Caco-2 (cell line): ENCODE measurements around the gene NKAIN2. TPM values are rescaled to one million over a fixed set of nuclear protein-coding genes. Genes with fewer than 3 reads are reported as not detected.

Experiments used
- BruUV-seq: library from RNA; stranded (reverse); fragments of 400-500 nt; replicated peaks from 2 replicates; lab custom pipeline; 2021; lab: Mats Ljungman, UMichigan
- CTCF ChIA-PET: fragments of 300-600 bp; sonication (Branson Sonifier 250); formaldehyde crosslinking; loops from one replicate; lab custom pipeline; 2022; ENCODE audit warnings: antibody characterized with exemption; lab: Charles Lee
- POLR2A ChIA-PET: fragments of 300-600 bp; sonication (Branson Sonifier 250); formaldehyde crosslinking; loops from one replicate; lab custom pipeline; 2022; ENCODE audit warnings: antibody characterized with exemption; lab: Charles Lee
- DNase-seq, 2 experiments: peaks; one replicate each; pipeline versions ENCODE4 v3.0.0 to v3.0.0-alpha.2; 2020 to 2022
- H3K27me3 ChIP-seq: replicated peaks from 2 replicates; pipeline ENCODE4 v1.6.0; 2011; ENCODE audit warnings: low read length; ENCODE audit not compliant: control insufficient read depth, insufficient read depth
- H3K36me3 ChIP-seq: 2 replicates; pipeline ENCODE4 v1.5.1; 2011; ENCODE audit warnings: low read length; ENCODE audit not compliant: control insufficient read depth, insufficient read depth
- H3K4me1 ChIP-seq: fragments of 250-450 bp; sonication (Bioruptor Pico); 2 replicates; pipeline ENCODE4 v1.5.1; 2020; ENCODE audit warnings: mild to moderate bottlenecking
- H3K4me3 ChIP-seq: 2 replicates; pipeline ENCODE4 v1.5.1; 2011; ENCODE audit warnings: low read depth, mild to moderate bottlenecking, control low read depth, low read length
- H3K9me3 ChIP-seq: fragments of 250-450 bp; sonication (Bioruptor Pico); 2 replicates; pipeline ENCODE4 v1.5.1; 2020; ENCODE audit warnings: mild to moderate bottlenecking, moderate library complexity
- H3K27ac Mint-ChIP-seq: one replicate; pipeline ENCODE4 v1.8.0; 2022; ENCODE audit warnings: mixed read lengths; ENCODE audit not compliant: unreplicated experiment
- H3K27me3 Mint-ChIP-seq: one replicate; pipeline ENCODE4 v1.8.0; 2022; ENCODE audit warnings: mixed read lengths; ENCODE audit not compliant: insufficient read depth, unreplicated experiment
- H3K36me3 Mint-ChIP-seq: one replicate; pipeline ENCODE4 v1.8.0; 2022; ENCODE audit warnings: mild to moderate bottlenecking, mixed read lengths; ENCODE audit not compliant: insufficient read depth, unreplicated experiment
- H3K4me1 Mint-ChIP-seq: one replicate; pipeline ENCODE4 v1.8.0; 2022; ENCODE audit warnings: low read depth, mixed read lengths; ENCODE audit not compliant: unreplicated experiment
- H3K4me3 Mint-ChIP-seq: one replicate; pipeline ENCODE4 v1.8.0; 2022; ENCODE audit warnings: mild to moderate bottlenecking, moderate library complexity, mixed read lengths; ENCODE audit not compliant: unreplicated experiment
- H3K9me3 Mint-ChIP-seq: one replicate; pipeline ENCODE4 v1.8.0; 2022; ENCODE audit warnings: mixed read lengths; ENCODE audit not compliant: unreplicated experiment
- intact Hi-C: fragments of 100-400 bp; cut with micrococcal nuclease; formaldehyde crosslinking; loops from one replicate; pipeline ENCODE4 v1.10.0; 2022; ENCODE audit not compliant: unreplicated experiment
- total RNA-seq: library from RNA; stranded (reverse); gene quantifications from 2 replicates; pipeline ENCODE4 v1.2.3, GENCODE V29; 2022
- TF ChIP-seq, protein P1 (sequence below), 2 experiments: fragments of 200-600 bp in 1 of 2; IDR thresholded peaks; 1 replicate in 1 of 2; 2 replicates in 1 of 2; pipeline versions ENCODE4 v1.5.1 to v1.8.0; 2011 to 2022; ENCODE audit warnings: antibody characterized with exemption in 1 of 2, control low read depth in 1 of 2, inconsistent platforms in 1 of 2, low read depth in 1 of 2, low read length in 1 of 2, mild to moderate bottlenecking in 1 of 2, moderate library complexity in 1 of 2; ENCODE audit not compliant: insufficient read depth in 1 of 2, severe bottlenecking in 1 of 2, unreplicated experiment in 1 of 2

NKAIN2 gene
- total RNA-seq, 1 experiment from 2014 or later, result not detected

DNA sequence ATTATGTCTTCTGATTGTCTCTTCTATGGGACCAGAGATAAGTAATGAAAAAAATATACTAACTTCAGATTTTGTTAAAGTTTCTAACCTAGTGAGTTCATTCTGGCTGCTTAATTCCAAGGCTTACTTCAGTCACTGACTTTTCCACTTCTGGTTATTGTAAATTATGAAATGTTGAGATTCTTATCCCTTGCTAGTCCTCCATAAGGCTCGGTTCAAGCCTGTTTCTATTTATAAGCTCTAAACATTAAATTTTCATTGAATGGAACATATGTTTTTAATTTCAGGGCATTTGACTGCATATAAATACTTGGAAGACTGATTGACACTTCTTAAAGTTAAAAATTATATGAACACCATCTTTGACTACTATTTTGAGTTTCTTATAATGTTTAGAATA, 23.6 kb upstream of the NKAIN2 start:
- Histone ChIP-seq H3K4me3 (no peak overlapping the region), H3K4me1 (no peaks in the 10 kb centered on the region), H3K27me3 (no peaks in the 10 kb centered on the region), H3K36me3 (no peaks in the 10 kb centered on the region), H3K9me3 (no peaks in the 10 kb centered on the region)
- no peaks in the 10 kb centered on the region for H3K9me3 Mint-ChIP-seq
- ChIA-PET POLR2A (no interaction called here), CTCF (no interaction called here)
- no peak for DNase-seq
- H3K27me3 Mint-ChIP-seq, result peaks cover 16% of the 10 kb centered on the region
- TF ChIP-seq, protein P1, sequence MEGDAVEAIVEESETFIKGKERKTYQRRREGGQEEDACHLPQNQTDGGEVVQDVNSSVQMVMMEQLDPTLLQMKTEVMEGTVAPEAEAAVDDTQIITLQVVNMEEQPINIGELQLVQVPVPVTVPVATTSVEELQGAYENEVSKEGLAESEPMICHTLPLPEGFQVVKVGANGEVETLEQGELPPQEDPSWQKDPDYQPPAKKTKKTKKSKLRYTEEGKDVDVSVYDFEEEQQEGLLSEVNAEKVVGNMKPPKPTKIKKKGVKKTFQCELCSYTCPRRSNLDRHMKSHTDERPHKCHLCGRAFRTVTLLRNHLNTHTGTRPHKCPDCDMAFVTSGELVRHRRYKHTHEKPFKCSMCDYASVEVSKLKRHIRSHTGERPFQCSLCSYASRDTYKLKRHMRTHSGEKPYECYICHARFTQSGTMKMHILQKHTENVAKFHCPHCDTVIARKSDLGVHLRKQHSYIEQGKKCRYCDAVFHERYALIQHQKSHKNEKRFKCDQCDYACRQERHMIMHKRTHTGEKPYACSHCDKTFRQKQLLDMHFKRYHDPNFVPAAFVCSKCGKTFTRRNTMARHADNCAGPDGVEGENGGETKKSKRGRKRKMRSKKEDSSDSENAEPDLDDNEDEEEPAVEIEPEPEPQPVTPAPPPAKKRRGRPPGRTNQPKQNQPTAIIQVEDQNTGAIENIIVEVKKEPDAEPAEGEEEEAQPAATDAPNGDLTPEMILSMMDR (IDR thresholded peaks at IDR 0.05; ENCODE audit: insufficient read depth in 1 of 2, low read depth in 1 of 2, low read length in 1 of 2, severe bottlenecking in 1 of 2, unreplicated experiment in 1 of 2), result no peak
- no peak overlapping the region for H3K4me3 Mint-ChIP-seq
- no peaks in the 10 kb centered on the region for H3K36me3 Mint-ChIP-seq
- no peaks in the 10 kb centered on the region for H3K4me1 Mint-ChIP-seq
- no TSS peak for BruUV-seq
- no peak overlapping the region for H3K27ac Mint-ChIP-seq
- intact Hi-C loops, result no loop called here

GRCh38 chr6:123784330-123784729, 19.3 kb upstream of the NKAIN2 start:
- no peaks in the 10 kb centered on the region for H3K36me3 Mint-ChIP-seq
- no peak overlapping the region for H3K27ac Mint-ChIP-seq
- no TSS peak for BruUV-seq
- ChIA-PET CTCF (no interaction called here), POLR2A (no interaction called here)
- H3K27me3 Mint-ChIP-seq, result peaks cover 5% of the 10 kb centered on the region
- no peak for DNase-seq
- no peak overlapping the region for H3K4me3 Mint-ChIP-seq
- H3K9me3 Mint-ChIP-seq, result no peaks in the 10 kb centered on the region
- Histone ChIP-seq H3K9me3 (no peaks in the 10 kb centered on the region), H3K36me3 (no peaks in the 10 kb centered on the region), H3K4me1 (no peaks in the 10 kb centered on the region), H3K27me3 (no peaks in the 10 kb centered on the region), H3K4me3 (no peak overlapping the region)
- intact Hi-C loops, result no loop called here
- TF ChIP-seq, protein P1 (IDR thresholded peaks at IDR 0.05; ENCODE audit: insufficient read depth in 1 of 2, low read depth in 1 of 2, low read length in 1 of 2, severe bottlenecking in 1 of 2, unreplicated experiment in 1 of 2), result no peak
- no peaks in the 10 kb centered on the region for H3K4me1 Mint-ChIP-seq

- H3K27me3 Mint-ChIP-seq, result peaks cover 5% of the 10 kb centered on the region
- H3K4me1 Mint-ChIP-seq, result no peaks in the 10 kb centered on the region
- H3K9me3 ChIP-seq, result no peaks in the 10 kb centered on the region
- no peak for DNase-seq
- TF ChIP-seq, protein P1 (IDR thresholded peaks at IDR 0.05; ENCODE audit: insufficient read depth in 1 of 2, low read depth in 1 of 2, low read length in 1 of 2, severe bottlenecking in 1 of 2, unreplicated experiment in 1 of 2), result no peak
- no peaks in the 10 kb centered on the region for H3K36me3 Mint-ChIP-seq
- H3K27me3 ChIP-seq, result no peaks in the 10 kb centered on the region
- no peaks in the 10 kb centered on the region for H3K36me3 ChIP-seq
- BruUV-seq, result no TSS peak
- no peak overlapping the region for H3K4me3 ChIP-seq
- CTCF ChIA-PET, result no interaction called here
- no peak overlapping the region for H3K27ac Mint-ChIP-seq
- H3K4me1 ChIP-seq, result no peaks in the 10 kb centered on the region
- H3K9me3 Mint-ChIP-seq, result no peaks in the 10 kb centered on the region
- intact Hi-C loops, result no loop called here
- no peak overlapping the region for H3K4me3 Mint-ChIP-seq
- POLR2A ChIA-PET, result no interaction called here
Observed at GRCh38 chr6:123785039-123785438, 18.6 kb upstream of the NKAIN2 start.
